ENCODE measurements around the gene GABBR2. TPM values are rescaled to one million over a fixed set of nuclear protein-coding genes. Genes with fewer than 3 reads are reported as not detected.

Gene GABBR2
- total RNA-seq, 1 donor = not detected

GRCh38 chr9:98568909-98569469 lies 139.7 kb downstream of the GABBR2 start:
- DNase-seq (ENCODE audit: low read depth) = no peak
- H3K4me3 ChIP-seq (ENCODE audit: low read depth, low read length) = no peak overlapping the region
- TF ChIP-seq, protein P1, sequence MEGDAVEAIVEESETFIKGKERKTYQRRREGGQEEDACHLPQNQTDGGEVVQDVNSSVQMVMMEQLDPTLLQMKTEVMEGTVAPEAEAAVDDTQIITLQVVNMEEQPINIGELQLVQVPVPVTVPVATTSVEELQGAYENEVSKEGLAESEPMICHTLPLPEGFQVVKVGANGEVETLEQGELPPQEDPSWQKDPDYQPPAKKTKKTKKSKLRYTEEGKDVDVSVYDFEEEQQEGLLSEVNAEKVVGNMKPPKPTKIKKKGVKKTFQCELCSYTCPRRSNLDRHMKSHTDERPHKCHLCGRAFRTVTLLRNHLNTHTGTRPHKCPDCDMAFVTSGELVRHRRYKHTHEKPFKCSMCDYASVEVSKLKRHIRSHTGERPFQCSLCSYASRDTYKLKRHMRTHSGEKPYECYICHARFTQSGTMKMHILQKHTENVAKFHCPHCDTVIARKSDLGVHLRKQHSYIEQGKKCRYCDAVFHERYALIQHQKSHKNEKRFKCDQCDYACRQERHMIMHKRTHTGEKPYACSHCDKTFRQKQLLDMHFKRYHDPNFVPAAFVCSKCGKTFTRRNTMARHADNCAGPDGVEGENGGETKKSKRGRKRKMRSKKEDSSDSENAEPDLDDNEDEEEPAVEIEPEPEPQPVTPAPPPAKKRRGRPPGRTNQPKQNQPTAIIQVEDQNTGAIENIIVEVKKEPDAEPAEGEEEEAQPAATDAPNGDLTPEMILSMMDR (IDR thresholded peaks at IDR 0.05; ENCODE audit: insufficient read depth, low read depth, low read length) = no peak

DNA sequence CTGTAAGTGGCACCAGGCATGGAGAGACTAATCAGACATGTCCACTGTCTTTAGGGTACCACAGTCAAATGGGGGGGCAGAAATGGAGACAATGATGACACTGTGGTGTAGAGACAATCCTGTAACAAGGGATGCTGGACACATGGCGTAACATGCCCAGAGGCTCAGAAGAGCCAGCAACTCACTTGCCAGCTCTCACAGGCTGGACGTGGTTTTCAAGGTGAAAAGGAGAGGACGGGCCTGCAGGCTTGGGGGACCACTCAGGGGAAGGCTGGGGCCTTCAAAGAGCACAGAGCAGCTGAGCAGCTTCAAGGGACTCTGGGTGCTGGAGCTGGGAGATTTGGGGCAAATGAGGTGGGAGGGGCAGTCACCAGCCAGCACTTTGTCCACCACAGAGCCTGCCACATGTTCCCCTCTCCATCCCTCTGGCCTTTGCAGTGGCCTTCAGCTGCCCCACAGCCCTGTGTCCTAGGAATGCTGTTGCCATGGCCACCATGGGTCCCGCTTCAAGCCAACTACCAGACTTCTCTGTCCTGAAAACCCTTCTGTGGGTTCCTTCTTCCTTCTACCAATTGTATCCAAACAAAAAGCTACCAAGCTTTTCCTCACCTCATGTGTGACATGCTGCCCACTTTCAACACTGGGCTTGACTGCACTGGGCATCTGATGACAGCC lies 140.4 kb downstream of the GABBR2 start:
- H3K4me3 ChIP-seq (ENCODE audit: low read depth, low read length) = no peak overlapping the region
- TF ChIP-seq, protein P1 (IDR thresholded peaks at IDR 0.05; ENCODE audit: insufficient read depth, low read depth, low read length) = no peak
- DNase-seq (ENCODE audit: low read depth) = no peak

GRCh38 chr9:98567540-98568233 lies 141.0 kb downstream of the GABBR2 start:
- H3K4me3 ChIP-seq (ENCODE audit: low read depth, low read length) = no peak overlapping the region
- TF ChIP-seq, protein P1 (IDR thresholded peaks at IDR 0.05; ENCODE audit: insufficient read depth, low read depth, low read length) = no peak
- no peak for DNase-seq (ENCODE audit: low read depth)

DNA sequence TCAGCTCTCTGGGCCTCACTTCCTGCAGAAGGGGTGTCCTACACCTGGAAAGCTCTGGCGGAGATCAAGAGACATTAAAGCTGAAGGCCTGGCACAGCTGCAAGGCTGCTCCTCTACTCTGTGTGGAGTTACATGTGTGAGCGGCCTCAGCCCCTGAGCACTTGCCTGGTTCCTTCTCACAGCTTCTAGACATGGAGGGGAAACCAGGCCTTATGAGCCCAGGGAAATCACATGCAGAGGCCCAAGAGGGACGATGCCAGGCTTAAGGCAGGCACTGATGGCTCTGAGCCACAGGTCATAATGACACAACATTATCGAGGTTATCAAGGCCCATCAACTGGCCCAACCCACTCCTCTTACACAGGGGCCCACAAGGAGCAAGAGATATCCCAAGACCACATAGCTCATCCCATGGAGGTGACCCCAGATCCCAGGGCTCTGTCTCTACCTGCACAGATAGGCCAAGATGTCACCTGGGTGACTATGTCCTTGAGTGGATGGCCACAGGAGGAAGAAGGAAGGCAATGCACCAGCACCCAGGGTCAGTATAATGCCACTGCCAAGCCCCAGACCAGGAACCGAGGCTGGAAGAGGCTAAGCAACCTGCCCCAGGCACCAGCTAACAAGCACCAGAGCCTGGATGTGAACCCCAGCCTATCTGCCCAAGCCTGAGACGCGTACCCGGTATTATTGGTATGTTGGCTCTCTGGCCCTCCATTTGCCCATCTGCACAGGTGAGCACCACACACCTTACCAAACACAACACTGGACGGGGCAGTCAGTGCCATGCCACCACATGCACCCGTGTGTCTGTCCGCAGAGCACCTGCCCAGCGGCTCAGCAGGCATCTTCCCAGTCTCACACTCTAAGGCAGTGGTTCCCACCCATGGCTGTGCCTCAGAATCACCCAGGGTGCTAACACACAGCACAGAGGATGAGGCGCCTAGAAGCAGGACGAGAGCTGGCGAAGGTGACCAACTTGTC lies 143.3 kb downstream of the GABBR2 start:
- no peak overlapping the region for H3K4me3 ChIP-seq (ENCODE audit: low read depth, low read length)
- TF ChIP-seq, protein P1 (IDR thresholded peaks at IDR 0.05; ENCODE audit: insufficient read depth, low read depth, low read length) = no peak
- DNase-seq (ENCODE audit: low read depth) = no peak

DNA sequence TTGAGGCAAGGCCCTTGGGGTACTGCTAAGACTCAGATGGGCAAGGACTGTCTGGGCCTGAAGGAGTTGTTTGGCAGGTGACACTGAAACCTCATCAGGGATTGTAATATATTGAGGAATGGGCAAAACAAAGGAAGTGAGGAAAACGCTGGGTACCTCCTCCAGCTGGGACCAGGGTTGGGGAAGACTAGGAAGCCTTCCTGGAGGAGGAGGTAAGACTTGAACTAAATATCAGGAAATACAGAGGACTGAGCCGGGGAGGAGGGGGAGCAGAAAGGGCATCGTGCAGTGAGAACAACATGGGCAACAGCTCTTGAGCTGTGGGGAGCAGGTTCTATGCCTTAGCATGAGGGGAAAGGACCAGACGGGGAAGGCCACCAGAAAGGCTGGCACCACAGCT lies 144.0 kb downstream of the GABBR2 start:
- no peak for DNase-seq (ENCODE audit: low read depth)
- no peak overlapping the region for H3K4me3 ChIP-seq (ENCODE audit: low read depth, low read length)
- TF ChIP-seq, protein P1 (IDR thresholded peaks at IDR 0.05; ENCODE audit: insufficient read depth, low read depth, low read length) = no peak

DNA sequence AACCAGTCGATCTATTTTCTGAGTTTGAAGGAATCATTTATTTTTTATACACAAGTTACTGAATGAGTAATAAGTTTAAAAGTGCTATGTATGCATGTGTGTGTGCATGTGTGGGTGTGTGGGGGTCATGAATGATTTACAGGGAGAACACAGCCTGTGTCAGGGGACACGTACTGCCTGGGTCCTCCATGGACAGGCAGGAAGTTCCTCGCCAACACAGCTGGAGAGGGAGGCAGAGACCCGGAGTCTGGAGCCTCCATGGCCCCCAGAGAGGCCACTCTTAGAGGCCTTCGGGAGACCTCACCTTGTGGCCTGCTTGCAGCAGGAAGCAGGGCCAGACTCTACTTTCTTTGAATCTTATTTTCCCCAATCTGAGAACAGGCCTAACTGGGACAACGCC lies 144.7 kb downstream of the GABBR2 start:
- TF ChIP-seq, protein P1 (IDR thresholded peaks at IDR 0.05; ENCODE audit: insufficient read depth, low read depth, low read length) = no peak
- no peak for DNase-seq (ENCODE audit: low read depth)
- H3K4me3 ChIP-seq (ENCODE audit: low read depth, low read length) = no peak overlapping the region

All from fibroblast of villous mesenchyme (primary cell).